ENCODE measurements around the gene ASB10. TPM values are rescaled to one million over a fixed set of nuclear protein-coding genes. Genes with fewer than 3 reads are reported as not detected.

ASB10 gene
- total and polyA plus RNA-seq, 4 donors = not detected

DNA sequence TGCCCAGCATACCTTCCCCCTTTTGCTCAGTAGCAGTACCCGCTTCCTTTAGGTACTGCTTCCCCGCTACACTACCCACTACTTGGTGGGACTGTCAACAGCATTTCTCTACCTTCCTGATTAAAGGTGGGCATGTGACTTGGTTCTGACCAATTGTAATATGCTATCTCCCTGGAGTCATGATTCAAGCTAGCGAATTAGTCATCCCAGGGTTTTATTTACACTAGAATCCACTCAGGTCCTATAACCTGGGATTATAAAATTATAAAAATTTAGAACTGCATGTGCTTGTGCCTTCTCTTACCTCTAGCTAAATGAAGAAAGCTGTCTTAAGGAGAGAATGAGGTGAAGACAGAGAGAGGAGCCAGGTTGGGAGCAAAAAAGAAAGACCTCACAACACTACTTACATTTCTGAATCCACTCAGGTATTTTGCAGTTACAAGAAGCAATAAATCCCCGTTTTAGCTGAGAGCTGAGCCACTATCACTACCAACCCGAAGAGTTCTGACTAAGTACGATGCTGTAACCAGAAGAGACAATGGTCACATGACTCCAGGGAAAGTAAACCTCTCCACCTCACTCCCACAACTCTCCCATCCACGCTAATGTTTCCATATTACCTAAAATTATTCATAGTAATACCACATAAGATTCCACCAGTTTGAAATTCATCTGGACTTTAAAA, 29.3 kb downstream of the ASB10 start:
- H3K4me3 ChIP-seq = no peak overlapping the region
- H3K36me3 ChIP-seq (ENCODE audit: control insufficient read depth in 4 of 4, insufficient read depth in 4 of 4, low read length in 4 of 4) = no peaks in the 10 kb centered on the region
- TF ChIP-seq, protein P1, sequence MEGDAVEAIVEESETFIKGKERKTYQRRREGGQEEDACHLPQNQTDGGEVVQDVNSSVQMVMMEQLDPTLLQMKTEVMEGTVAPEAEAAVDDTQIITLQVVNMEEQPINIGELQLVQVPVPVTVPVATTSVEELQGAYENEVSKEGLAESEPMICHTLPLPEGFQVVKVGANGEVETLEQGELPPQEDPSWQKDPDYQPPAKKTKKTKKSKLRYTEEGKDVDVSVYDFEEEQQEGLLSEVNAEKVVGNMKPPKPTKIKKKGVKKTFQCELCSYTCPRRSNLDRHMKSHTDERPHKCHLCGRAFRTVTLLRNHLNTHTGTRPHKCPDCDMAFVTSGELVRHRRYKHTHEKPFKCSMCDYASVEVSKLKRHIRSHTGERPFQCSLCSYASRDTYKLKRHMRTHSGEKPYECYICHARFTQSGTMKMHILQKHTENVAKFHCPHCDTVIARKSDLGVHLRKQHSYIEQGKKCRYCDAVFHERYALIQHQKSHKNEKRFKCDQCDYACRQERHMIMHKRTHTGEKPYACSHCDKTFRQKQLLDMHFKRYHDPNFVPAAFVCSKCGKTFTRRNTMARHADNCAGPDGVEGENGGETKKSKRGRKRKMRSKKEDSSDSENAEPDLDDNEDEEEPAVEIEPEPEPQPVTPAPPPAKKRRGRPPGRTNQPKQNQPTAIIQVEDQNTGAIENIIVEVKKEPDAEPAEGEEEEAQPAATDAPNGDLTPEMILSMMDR (IDR thresholded peaks at IDR 0.05; ENCODE audit: control extremely low read depth, extremely low read depth) = no peak
- H3K27ac ChIP-seq (ENCODE audit: low read depth in 1 of 2, low read length in 1 of 2) = no peak overlapping the region
- peaks cover 0 to 26% (median 14%) of the 10 kb centered on the region in 3 donors for H3K27me3 ChIP-seq (ENCODE audit: control insufficient read depth in 3 of 3, insufficient read depth in 3 of 3, low read length in 2 of 3)
- H3K4me1 ChIP-seq (ENCODE audit: control insufficient read depth in 5 of 5, insufficient read depth in 5 of 5, low read length in 5 of 5) = no peaks in the 10 kb centered on the region
- no peak overlapping the region for H3K9ac ChIP-seq (ENCODE audit: insufficient read depth in 1 of 2, low read length in 2 of 2)
- 78 to 80% methylated on average over 7 of the region's 7 CpGs for WGBS, 2 donors
- ATAC-seq (ENCODE audit: insufficient read depth, low FRiP score) (no peak), DNase-seq (no peak)
- H3K9me3 ChIP-seq (ENCODE audit: control insufficient read depth in 4 of 4, insufficient read depth in 3 of 4, low read length in 3 of 4) = no peaks in the 10 kb centered on the region

DNA sequence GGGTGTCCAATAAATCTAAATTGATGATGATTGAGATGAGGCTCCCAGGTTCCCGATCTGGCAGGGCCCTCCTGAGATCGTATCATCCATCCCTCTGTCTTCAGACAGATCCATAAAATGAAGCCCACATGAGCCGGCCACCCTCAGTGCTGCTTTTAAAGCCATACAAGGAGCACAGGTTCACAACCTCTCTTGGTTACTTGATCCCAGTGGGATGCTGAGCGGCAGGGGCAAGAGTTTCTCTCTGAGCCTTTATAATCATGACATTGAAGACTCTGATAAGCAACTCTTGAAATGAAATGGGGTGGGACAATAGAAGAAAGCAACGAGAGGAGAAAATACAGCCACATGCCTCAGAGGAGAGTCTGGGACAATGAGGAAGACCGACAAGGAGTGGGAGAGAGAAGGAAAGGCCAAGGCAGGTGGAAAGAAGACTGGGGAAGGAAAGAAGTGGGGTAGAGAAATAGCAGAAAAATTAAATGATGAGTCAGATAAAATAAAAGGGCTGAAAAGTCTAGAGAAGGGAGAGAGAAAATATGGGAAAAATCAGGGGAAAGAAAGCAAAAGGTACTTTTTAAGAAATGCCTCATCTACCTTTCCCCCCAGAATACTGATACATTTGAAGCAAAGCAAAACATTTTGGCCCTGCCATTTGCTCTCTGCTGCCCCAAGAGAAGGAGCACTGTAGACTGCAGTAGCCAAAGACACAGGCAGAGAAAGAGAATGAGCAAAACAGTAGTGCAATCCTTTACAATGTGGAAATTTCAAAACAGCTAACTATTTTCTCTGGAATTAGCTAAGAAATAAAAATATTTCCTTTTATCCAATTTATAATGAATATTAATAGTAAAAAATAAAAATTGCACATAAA, 34.2 kb downstream of the ASB10 start:
- Histone ChIP-seq H3K9ac (ENCODE audit: insufficient read depth in 1 of 2, low read length in 2 of 2) (no peak overlapping the region), H3K27me3 (ENCODE audit: control insufficient read depth in 3 of 3, insufficient read depth in 3 of 3, low read length in 2 of 3) (peaks cover 0 to 18% (median 15%) of the 10 kb centered on the region in 3 donors), H3K27ac (ENCODE audit: low read depth in 1 of 2, low read length in 1 of 2) (no peak overlapping the region), H3K36me3 (ENCODE audit: control insufficient read depth in 4 of 4, insufficient read depth in 4 of 4, low read length in 4 of 4) (no peaks in the 10 kb centered on the region), H3K4me1 (ENCODE audit: control insufficient read depth in 5 of 5, insufficient read depth in 5 of 5, low read length in 5 of 5) (no peaks in the 10 kb centered on the region), H3K9me3 (ENCODE audit: control insufficient read depth in 4 of 4, insufficient read depth in 3 of 4, low read length in 3 of 4) (no peaks in the 10 kb centered on the region), H3K4me3 (no peak overlapping the region)
- DNase-seq (no peak), ATAC-seq (ENCODE audit: insufficient read depth, low FRiP score) (no peak)
- WGBS, 2 donors = 54 to 67% methylated on average over 6 of the region's 6 CpGs
- TF ChIP-seq, protein P1 (IDR thresholded peaks at IDR 0.05; ENCODE audit: control extremely low read depth, extremely low read depth) = no peak

GRCh38 chr7:151150388-151150787, 36.7 kb downstream of the ASB10 start:
- H3K4me1 ChIP-seq (ENCODE audit: control insufficient read depth in 5 of 5, insufficient read depth in 5 of 5, low read length in 5 of 5) = no peaks in the 10 kb centered on the region
- WGBS, 2 donors = 78 to 79% methylated on average over 3 of the region's 3 CpGs
- no peak for ATAC-seq (ENCODE audit: insufficient read depth, low FRiP score)

More at GRCh38 chr7:151150388-151150787, 36.7 kb downstream of the ASB10 start:
- Histone ChIP-seq H3K27me3 (ENCODE audit: control insufficient read depth in 3 of 3, insufficient read depth in 3 of 3, low read length in 2 of 3) (peaks cover 0 to 18% (median 10%) of the 10 kb centered on the region in 3 donors), H3K9ac (ENCODE audit: insufficient read depth in 1 of 2, low read length in 2 of 2) (no peak overlapping the region), H3K9me3 (ENCODE audit: control insufficient read depth in 4 of 4, insufficient read depth in 3 of 4, low read length in 3 of 4) (no peaks in the 10 kb centered on the region), H3K36me3 (ENCODE audit: control insufficient read depth in 4 of 4, insufficient read depth in 4 of 4, low read length in 4 of 4) (peaks cover 0 to 2% (median 0%) of the 10 kb centered on the region in 4 donors), H3K27ac (ENCODE audit: low read depth in 1 of 2, low read length in 1 of 2) (no peak overlapping the region), H3K4me3 (no peak overlapping the region)
- TF ChIP-seq, protein P1 (IDR thresholded peaks at IDR 0.05; ENCODE audit: control extremely low read depth, extremely low read depth) = no peak
- DNase-seq = no peak
